Transverse colon (tissue), 4 donors: ENCODE measurements around the gene TTC28.

ENCODE experiments used
- EP300 ChIP-seq: sonication (generic); formaldehyde crosslinking; IDR thresholded peaks from one replicate; pipeline ENCODE4 v1.6.1; 2017; ENCODE audit warnings: antibody characterized with exemption, low read depth
- POLR2A ChIP-seq: fragments of 450-650 bp; IDR thresholded peaks from one replicate; pipeline ENCODE4 v1.6.1; 2016; ENCODE audit warnings: antibody characterized with exemption, mild to moderate bottlenecking, moderate library complexity
- POLR2AphosphoS5 ChIP-seq, 3 donors: sonication (generic); formaldehyde crosslinking; IDR thresholded peaks; one replicate each; pipeline ENCODE4 v1.6.1; 2016; ENCODE audit warnings: antibody characterized with exemption in 3 of 3
- TF ChIP-seq, protein P1 (sequence below), 5 experiments: fragments of 200-600 bp in 3 of 5; fragments of 450-650 bp in 2 of 5; sonication (generic) in 3 of 5; IDR thresholded peaks; 1 replicate in 2 of 5; 2 replicates in 3 of 5; pipeline ENCODE4 v1.5.1; 2016 to 2017; ENCODE audit warnings: antibody characterized with exemption in 5 of 5, inconsistent platforms in 3 of 5, mild to moderate bottlenecking in 2 of 5, moderate library complexity in 1 of 5

DNA sequence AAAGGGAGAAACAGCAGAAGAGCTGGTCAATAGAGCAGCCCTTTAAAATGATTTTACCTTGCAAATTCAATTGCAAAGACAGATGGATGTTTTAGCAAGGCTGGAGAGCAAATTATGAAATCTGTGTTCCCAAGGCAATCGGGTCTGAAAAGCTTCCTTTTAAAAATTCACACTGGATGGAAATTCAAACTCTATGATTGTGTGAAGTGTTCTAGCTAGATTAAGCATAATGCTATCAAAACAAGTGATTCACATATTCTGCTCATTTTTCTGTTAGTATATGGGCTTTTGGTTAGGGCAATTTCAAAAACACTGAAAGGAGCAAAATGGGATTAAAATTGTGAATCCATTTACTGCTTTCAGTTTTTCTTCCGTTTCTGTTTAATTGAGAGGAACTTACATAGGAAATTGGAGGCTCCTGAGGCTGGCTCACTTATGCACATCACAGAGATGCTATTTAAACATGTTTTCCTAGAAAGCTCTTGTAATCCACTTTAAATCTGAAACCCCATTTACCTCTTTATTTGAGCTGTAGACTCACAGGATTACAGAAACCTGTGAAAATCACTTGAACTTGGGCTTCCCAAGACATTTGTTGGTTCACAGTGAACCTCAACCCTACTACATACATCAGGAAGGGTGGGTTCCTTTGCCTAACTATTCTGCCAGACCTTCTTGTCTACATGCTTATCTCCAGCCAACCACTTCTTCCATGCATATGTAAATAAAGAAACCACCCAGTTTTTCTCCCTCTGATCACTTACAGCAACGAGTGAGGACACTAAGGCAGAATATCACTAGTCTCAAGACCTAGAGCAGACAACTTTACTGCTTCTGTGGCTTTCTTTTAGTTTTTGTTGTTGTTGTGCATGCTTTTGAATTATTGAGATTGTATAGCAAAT, 558.7 kb downstream of the TTC28 start:
- TF ChIP-seq, protein P1, sequence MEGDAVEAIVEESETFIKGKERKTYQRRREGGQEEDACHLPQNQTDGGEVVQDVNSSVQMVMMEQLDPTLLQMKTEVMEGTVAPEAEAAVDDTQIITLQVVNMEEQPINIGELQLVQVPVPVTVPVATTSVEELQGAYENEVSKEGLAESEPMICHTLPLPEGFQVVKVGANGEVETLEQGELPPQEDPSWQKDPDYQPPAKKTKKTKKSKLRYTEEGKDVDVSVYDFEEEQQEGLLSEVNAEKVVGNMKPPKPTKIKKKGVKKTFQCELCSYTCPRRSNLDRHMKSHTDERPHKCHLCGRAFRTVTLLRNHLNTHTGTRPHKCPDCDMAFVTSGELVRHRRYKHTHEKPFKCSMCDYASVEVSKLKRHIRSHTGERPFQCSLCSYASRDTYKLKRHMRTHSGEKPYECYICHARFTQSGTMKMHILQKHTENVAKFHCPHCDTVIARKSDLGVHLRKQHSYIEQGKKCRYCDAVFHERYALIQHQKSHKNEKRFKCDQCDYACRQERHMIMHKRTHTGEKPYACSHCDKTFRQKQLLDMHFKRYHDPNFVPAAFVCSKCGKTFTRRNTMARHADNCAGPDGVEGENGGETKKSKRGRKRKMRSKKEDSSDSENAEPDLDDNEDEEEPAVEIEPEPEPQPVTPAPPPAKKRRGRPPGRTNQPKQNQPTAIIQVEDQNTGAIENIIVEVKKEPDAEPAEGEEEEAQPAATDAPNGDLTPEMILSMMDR (IDR thresholded peaks at IDR 0.05), result no peak
- no peak for TF ChIP-seq POLR2A
- no peak for TF ChIP-seq POLR2AphosphoS5 (IDR thresholded peaks at IDR 0.05)
- no peak for TF ChIP-seq EP300
